GM12872 (cell line): ENCODE measurements around the gene CFB.

Source experiments
- TF ChIP-seq, protein P1 (sequence below): IDR thresholded peaks from 3 replicates; pipeline ENCODE4 v1.5.1; 2011; ENCODE audit warnings: low read depth, mild to moderate bottlenecking, low read length, moderate library complexity; ENCODE audit not compliant: insufficient read depth

The CFB gene

DNA sequence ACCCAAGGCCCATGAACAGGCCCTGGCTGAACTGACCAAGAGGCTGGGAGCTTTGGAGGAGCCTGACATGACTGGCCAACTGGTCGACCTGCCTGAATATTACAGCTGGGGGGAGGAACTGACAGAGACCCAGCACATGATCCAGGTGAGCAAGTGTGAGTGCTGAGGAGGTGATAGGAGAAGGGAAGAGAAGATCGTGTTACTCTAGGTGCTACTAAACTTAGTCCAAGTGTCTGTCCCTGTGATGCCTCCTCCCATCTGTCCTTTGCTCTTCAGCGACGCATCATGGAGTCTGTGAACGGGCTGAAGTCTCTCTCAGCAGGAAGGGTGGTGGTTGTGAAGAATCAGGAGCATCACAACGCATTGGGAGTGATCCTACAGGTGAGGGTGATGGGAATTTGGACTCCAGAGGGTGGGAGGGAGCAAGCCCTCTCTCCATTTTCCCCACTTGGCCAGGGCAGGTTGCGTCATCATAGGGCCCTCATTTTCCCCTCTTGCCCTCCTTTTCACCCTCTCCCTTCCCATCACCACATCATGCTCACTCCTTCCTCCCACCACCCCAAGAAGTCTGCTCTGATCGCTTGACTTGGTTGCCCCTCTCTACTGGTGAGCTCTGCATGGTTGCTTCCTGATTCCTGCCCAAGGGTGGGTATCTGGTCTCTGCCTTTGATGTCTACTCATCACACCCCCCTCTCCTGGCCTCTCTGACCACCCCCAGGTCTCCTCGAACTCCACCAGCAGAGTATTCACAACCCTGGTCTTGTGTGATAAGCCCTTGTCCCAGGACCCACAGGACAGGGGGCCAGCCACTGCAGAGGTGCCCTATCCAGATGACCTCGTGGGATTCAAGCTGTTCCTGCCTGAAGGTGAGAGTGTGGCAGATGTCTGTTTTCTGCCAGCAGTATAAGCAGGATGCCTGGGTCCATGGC is 21.4 kb downstream of the CFB start:
- TF ChIP-seq, protein P1, sequence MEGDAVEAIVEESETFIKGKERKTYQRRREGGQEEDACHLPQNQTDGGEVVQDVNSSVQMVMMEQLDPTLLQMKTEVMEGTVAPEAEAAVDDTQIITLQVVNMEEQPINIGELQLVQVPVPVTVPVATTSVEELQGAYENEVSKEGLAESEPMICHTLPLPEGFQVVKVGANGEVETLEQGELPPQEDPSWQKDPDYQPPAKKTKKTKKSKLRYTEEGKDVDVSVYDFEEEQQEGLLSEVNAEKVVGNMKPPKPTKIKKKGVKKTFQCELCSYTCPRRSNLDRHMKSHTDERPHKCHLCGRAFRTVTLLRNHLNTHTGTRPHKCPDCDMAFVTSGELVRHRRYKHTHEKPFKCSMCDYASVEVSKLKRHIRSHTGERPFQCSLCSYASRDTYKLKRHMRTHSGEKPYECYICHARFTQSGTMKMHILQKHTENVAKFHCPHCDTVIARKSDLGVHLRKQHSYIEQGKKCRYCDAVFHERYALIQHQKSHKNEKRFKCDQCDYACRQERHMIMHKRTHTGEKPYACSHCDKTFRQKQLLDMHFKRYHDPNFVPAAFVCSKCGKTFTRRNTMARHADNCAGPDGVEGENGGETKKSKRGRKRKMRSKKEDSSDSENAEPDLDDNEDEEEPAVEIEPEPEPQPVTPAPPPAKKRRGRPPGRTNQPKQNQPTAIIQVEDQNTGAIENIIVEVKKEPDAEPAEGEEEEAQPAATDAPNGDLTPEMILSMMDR = no peak

GRCh38 chr6:31967926-31968320 is 22.0 kb downstream of the CFB start:
- TF ChIP-seq, protein P1 = no peak

GRCh38 chr6:31968326-31968725 is 22.4 kb downstream of the CFB start:
- TF ChIP-seq, protein P1 = no peak

DNA sequence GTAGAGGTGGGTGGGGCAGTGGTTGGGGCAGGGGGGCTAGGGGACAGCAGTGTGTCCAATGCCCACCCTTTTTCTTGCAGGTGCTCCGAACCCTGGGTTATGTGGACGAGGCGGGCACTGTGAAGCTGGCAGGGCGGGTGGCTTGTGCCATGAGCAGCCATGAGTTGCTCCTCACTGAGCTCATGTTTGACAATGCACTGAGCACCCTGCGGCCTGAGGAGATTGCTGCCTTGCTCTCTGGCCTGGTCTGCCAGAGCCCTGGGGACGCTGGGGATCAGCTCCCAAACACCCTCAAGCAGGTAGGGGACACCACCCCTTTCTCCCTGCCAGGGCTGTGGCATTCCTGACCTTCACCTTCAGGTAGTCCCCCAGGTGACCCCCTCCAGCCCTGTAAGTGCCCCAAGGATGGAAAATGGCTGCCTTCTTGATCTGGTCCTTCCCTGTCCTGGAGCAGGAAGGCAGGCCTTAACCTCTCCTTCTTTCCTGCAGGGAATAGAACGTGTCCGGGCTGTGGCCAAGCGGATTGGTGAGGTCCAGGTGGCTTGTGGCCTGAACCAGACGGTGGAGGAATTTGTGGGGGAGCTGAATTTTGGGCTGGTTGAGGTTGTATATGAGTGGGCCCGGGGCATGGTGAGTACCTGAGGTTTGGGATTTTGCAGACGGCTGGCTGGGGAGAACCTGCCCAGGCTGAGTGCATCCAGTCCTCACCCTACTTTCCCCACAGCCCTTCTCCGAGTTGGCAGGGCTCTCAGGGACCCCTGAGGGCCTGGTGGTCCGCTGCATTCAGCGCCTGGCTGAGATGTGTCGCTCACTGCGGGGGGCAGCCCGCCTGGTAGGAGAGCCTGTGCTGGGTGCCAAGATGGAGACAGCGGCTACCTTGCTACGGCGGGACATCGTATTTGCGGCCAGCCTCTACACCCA is 23.2 kb downstream of the CFB start:
- TF ChIP-seq, protein P1 = no peak

DNA sequence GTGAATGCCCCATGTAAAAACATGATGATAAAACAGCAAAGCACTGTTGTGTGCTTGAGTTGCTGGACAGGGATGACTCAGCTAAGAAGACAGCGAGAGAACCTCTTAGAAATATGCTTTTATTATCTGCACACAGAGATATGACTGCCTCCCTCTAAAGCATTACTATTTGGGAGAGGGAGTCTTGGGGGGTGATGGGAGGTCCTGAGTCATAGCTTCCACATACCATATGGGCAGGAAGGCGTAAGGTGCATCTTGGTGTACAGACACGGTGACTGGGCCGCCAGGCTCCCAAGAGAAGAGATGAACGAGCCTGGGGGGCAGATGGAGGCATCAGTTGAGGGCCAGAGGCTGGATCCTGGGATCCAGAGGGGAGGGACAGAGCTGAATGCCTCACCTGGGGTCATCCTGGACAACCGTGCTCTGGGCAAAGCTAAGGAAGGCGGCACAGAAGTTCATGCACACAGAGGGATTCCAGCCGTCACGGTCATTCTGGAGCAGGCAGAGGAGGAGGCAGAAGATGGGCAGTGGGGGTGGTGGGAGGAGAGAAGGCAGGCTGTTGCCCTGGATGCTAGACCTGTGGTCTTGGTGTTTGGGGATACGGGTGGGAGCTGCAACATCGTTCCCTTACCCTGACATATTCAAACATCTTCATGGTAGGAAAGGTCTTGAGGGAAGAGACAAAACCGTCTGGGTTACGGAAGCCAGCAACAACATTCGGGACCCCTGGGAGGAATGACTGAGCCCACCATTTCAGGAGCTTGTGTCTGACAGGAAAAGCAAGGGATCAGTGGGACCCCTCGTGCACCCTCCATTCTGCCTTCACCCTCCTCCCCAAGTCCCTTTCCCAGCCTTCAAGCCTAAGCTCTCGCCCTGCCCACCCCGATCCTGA is 24.1 kb downstream of the CFB start:
- TF ChIP-seq, protein P1 = no peak

DNA sequence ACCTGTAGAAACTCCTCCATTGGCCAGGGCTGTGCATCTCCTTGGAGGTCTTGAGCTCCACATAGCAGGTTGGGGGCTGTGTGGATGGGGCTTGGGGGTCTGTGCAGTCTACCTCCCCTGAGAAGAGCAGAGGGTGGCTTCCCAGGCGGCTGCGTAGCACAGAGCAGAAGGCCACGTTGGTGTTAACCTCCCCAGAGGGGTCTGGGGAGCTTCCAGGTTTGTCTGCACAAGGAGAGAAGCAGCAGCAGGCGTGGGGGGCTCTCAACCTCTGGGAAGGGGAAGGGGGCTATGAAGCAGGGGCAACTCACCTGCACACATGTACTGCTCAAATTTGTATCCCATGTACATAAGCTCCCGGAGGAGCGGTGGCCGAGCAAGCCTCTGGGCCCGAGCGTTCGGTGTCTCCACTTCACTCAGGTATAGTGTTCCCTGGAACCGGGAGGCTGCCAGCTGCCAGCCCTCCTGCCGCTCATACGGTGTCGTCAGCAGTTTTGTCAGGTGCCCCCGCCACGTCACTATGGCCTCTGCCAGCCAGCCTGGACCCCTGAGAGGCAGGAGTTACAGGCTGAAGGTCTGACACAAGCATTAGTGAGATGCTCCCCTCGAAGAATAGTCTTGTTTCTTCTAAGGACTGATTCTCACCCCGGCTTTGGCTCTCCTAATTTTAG is 24.8 kb downstream of the CFB start:
- TF ChIP-seq, protein P1 = no peak
